ENCODE data around the gene ABAT.

The ABAT gene

DNA sequence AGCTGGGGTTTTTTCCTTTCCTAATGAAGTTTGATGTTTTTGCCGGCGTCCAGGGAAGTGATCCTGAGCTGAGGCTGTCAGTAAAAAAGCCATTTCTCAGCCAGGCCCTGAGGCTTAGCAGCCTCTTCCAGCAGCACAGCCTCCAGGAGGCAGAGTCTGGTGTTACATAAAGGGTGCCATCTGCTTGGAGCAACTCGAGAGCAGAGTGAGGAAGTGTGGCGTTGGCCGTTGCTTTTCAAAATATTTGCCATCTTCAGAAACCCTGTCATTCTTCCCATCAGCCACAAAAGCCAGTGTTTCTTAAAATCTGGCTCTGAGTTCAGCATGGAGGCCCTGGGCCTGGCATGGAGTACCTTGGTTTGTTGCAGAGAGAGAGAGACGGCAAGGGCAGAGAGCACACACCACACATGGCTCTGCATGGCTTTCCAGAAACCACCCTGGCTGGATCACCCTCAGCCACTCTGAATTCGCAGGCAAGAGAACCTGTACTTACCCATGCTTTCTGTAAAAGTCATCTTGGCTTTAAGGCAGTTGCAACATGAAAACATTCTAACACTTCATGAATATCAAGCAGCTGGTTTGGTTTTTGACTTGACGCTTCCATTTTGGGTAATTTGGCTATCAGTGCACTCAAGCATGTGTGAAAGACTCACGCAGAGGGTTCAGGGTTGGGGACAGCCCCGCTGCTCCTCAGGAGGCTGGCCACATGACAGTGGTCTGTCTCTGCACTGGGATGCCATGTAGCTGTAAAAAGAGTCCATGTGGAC lies 144.3 kb downstream of the ABAT start:
- no peak for DNase-seq (ENCODE audit: low spot score)

DNA sequence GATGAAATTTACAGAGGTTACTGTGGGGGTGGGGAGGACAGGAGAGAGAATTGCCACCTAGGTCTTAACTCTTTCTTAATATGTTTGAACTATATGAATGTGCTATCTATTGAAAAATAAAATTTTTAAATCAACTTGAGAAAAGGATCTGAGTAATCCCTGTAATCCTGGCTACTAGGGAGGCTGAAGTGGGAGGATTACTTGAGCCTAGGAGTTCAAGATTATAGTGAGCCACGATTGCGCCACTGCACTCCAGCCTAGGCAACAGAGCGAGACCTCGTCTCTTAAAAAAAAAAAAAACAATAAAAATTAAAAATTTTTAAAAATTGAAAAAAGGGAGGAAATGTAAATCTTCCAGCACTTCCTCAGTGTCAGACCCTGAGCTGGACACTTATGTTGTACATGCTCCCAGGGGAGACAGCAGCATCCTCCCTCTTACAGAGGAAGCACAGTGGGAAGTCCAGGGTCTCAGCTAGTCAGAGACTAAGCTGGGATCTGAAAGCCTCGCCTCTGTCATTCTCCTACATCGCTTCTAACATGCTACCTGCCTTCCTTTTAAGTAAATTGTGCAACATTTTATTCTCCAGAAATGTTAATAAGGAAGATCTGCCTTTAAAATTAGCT lies 145.1 kb downstream of the ABAT start:
- no peak for DNase-seq (ENCODE audit: low spot score)

DNA sequence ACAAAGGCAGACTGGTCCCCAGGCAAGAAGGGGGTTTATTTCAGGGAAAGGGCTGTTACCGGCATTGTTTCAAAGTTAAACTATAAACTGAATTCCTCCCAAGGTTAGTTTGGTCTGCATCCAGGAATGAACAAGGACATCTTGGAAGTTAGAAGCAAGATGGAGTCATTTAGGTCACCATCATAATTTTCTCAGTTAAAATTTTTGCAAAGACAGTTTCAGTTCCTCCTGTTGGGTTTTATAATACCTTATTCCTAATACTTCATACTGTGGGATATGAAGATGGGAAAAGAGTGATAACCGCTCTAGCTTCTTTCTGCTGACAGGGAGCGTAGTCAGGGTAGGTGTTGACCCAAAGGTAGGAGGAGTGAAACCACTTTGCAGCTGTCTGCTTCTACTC lies 148.0 kb downstream of the ABAT start:
- no peak for DNase-seq (ENCODE audit: low spot score)

DNA sequence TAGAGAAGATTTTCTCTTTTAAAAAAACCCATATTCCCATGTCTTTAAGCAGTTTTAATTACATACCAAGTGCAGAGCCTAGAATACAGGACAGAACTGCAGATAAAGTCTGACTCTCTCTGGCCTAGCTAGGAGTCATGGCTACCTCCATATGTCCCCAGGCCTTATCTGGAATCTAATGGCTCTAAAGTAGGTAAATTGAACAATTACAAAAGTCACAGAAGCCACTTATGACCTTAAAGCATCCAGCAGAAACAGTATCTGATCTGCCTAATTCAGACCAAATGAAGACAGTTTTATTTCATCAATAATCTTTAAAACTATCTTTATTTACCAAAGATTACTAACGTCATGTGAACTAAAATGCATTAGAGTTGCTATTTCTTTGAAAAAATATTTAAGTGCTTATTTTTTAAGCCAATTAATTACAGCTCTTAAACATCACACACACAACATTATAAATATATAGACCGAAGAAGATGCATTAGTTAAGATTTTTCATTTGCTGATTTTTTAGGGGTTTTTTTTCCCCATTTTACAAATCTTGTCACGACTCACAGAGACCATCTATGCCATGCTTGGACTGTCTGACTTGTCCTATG lies 152.0 kb downstream of the ABAT start:
- DNase-seq (ENCODE audit: low spot score) = no peak

DNA sequence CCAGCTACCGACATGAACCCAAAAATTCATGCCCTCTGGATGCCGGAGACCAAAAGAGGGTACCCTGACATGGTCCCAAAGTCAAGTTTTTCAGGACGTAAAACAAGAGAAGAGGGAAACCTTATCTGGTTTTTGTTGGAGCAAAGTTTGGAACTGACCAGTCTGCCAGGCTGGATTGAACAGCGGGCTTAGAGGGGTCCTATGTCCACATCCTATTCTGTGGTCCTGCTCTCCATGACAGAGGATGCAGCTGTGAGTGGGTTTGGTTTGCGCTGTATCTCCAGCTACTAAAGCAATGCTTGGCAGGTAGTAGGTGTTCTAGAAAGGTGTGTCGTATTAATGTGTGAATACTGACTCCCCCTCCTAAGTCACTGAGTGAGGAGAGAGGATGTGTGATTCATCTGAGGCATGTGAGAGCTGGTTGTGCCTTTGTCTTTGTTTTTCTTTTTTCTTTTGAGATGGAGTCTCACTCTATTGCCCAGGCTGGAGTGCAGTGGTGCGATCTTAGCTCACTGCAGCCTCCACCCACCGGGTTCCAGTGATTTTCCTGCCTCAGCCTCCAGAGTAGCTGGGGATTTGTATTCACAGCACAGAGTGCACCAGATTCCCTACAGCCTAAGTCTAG lies 154.2 kb downstream of the ABAT start:
- DNase-seq (ENCODE audit: low spot score) = no peak

DNA sequence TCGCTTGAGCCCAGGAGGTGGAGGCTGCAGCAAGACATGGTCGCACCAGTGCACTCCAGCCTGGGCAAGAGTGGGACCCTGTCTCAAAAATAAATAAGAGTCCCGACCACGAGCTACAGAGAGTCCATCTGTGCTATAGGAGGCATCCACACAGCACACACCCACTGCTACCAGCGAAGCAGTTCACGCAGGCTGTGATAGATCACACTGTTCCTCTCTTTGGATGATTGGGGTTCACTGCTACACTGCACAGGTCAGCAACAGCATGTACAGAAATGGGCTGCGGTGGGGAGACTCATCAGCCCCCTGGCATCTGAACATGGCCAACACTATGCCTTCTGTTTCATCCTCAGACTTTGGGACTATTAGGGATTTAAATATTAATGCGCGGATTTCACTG lies 157.0 kb downstream of the ABAT start:
- no peak for DNase-seq (ENCODE audit: low spot score)

DNA sequence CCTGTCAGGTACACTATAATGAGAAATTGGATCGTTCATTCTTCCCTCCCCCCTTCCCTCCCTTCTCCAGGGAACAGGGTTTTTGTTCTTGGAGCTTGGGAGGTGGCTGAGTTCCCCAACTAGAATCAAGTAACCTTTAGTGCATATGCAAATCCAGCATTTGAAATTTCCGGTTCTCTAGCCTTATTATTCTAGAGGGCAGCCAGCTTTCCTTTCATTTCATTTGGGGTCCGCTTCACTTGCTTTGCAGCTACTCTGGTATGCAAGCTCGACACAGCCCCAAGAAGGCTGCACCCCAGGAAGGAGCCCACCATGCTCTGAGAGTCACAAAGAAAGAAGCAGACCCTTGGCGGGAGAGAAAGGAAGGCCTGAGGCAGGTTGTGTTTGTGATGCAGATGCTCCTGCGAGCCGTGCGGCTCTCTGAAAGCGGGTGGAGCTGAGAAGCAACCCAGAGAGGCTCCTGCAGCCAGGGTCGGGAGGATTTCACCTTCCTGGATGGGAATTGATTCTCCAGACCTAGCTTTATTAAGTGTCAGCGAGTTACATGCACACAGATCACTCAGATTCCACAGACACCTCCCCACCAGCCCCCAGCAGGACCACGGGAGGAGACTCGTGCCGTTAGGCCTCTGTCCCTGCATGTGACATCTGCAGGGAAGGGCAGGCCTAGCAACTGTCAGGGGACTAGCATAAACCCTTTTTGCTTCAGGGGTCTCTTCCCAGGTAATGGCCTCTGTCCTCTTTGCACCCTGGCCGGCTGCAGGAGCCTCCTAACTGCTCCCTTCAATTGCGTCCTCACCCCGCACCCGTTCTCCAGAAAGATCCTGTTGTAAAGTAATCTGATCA lies 157.7 kb downstream of the ABAT start:
- DNase-seq (ENCODE audit: low spot score) = no peak

DNA sequence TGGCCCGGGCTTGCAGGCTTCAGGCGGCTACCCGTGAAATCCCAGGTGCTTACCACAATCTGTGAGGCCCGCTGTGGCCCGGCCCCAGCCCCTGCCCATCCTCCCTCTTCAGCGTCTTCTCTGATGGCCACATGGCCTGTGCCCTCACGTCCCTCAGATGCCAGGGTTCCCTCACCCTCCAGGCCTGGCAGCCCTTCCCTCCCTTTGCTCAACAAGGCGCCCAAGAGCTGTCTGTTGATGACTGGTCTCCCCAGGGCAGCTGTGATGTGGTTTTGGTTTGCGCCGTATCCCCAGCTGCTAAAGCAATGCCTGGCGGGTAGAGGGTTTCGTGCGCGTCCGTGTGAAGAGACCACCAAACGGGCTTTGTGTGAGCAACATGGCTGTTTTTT lies 158.3 kb downstream of the ABAT start:
- DNase-seq (ENCODE audit: low spot score) = no peak

All from globus pallidus (tissue), 1 donor.